GM18951 (cell line): ENCODE results near the gene DNPH1.

ENCODE experiments used
- POLR2A ChIP-seq: IDR thresholded peaks from 4 replicates; pipeline ENCODE4 v1.6.1; 2011; ENCODE audit warnings: mild to moderate bottlenecking; ENCODE audit not compliant: insufficient read length, insufficient read depth; ENCODE audit errors: extremely low read depth
- in situ Hi-C: fragments of 300-500 bp; cut with MboI; formaldehyde crosslinking; loops from one replicate; pipeline ENCODE4 v1.12.0; 2022; ENCODE audit warnings: low sequenced_read_pairs, mixed read lengths, inconsistent platforms; ENCODE audit not compliant: unreplicated experiment

The DNPH1 gene

DNA sequence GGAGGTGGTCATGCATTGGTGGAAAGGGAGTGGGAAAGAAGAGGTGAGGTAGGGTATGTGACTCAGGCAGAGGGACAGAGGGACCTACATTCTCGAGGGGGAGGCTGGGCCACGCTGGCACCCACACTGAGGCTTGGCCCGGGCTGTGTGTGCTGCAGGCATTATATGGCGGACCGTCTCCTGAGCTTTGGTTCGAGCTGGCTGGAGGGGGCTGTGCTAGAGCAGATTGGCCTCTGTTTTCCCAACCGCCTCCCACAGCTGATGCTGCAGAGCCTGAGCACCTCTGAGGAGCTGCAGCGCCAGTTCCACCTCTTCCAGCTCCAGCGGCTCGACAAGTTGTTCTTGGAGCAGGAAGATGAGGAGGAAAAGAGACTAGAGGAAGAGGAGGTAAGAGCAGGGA, 23.4 kb downstream of the DNPH1 start:
- in situ Hi-C loops = no loop called here

DNA sequence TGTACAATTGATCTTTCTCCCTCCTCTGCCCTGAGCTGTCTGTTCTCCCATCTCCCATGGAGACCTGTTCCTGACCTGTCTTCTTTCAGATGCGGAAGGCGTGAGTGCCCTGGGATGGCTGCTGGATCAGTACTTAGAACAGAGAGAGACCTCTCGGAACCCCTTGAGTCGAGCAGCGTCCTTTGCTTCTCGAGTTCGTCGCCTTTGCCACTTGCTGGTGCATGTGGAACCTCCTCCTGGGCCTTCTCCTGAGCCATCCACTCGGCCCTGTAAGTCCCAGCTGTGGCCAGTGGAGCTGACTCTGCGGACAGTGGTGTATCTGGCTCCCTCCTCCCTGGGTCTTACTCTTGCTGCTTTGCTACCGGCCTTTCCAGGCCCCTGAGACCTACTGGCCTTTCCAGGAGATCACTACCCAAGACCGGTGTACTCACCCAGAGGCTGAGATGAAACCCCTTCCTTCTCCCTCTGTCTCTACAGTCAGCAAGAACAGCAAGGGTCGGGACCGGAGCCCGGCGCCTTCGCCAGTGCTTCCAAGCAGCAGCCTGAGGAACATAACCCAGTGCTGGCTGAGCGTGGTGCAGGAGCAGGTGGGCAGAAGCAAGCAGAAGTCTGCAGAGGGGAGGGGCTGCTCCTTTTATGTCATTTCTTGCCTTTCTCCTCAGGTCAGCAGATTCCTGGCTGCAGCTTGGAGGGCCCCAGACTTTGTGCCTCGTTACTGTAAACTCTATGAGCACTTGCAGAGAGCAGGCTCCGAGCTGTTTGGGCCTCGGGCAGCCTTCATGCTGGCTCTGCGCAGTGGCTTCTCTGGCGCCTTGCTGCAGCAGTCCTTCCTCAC, 24.8 kb downstream of the DNPH1 start:
- in situ Hi-C loops = no loop called here
- TF ChIP-seq POLR2A = no peak

More for the DNA sequence above, 23.4 kb downstream of the DNPH1 start:
- no peak for TF ChIP-seq POLR2A

DNA sequence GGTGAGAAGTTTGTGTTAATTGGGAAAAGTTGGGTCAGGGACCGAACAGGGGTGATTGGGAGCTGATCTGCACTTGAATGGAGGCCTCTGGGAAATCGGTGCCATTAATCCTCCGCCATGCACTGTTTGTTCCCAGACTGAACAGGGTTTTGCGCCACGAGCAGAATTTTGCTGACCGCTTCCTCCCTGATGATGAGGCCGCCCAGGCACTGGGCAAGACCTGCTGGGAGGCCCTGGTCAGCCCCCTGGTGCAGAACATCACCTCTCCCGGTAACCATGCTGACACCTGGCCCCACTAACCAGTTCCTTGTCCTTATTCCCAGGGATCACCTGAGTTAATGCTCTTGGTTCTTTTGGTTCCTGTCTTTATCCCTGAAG, 25.6 kb downstream of the DNPH1 start:
- TF ChIP-seq POLR2A = no peak
- in situ Hi-C loops = no loop called here

DNA sequence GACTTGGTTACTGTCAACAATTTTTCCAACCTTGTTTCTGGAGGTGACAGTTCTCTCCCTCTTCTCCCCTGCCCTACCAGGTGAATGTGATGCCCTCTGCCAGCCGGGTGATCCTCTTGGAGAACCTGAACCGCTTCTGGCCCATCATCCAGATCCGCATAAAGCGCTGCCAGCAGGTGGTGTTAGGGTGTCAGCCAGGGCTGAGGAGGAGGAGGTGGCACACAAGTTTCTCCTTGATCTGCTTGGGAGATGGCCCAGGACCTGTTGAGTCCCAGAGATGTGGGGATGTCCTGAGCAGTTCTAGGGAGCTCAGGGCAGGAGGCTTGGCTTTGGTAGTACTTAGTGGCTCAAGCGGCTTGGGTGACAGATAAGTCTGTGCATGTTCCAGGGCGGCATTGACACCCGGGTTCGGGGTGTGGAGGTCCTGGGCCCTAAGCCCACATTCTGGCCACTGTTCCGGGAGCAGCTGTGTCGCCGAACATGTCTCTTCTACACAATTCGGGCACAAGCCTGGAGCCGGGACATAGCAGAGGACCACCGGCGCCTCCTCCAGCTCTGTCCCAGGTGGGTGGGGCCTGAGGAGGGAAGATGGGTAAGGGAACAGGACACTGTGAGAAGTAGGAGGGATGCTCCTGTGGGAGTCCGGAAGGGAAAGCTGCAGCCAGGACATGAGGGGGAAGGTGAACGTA, 26.1 kb downstream of the DNPH1 start:
- in situ Hi-C loops = no loop called here
- TF ChIP-seq POLR2A = no peak

DNA sequence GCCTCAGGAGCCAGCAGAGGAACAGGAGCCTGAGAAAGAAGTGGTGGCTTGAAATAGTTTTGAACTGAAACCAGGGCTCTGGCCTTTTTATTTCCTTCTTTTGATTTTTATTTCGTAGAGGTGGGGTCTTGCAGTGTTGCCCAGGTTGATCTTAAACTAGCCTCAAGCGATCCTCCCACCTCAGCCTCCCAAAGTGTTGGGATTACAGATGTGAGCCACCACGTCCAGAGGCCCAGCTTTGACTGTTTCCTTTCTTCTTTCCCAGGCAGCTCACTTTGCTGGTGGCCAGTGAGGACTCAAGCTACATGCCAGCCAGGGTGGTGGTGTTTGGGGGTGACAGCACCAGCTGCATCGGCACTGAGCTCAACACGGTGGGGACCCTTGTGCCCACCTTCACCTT, 26.8 kb downstream of the DNPH1 start:
- no peak for TF ChIP-seq POLR2A
- in situ Hi-C loops = no loop called here

DNA sequence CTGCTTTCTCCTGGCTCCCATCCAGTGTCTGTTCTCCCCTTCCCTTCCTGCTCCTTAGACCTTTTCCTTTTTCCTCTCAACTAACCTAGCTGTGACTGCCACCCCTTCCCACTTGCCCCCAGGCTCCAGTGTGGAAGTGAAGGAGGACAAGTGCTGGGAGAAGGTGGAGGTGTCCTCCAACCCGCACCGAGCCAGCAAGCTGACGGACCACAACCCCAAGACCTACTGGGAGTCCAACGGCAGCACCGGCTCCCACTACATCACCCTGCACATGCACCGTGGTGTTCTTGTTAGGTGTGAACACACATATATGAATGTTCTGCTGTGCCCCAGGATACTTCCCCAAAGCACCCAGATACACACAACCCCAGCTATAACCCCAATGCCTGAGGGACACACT, 28.7 kb downstream of the DNPH1 start:
- in situ Hi-C loops = no loop called here
- no peak for TF ChIP-seq POLR2A

DNA sequence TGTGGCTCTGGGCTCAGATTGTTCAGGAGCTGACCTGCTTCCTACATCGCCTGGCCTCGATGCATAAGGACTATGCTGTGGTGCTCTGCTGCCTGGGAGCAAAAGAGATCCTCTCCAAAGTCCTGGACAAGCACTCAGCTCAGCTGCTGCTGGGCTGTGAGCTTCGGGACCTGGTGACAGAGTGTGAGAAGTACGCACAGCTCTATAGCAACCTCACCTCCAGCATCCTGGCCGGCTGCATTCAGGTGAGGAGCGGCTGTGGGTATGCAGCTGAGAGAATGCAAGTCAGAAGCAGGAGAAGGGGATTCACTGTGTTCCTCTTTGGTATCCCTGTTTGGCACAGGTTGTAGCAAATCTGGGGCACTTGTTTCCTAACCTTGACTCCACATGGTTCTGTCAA, 29.4 kb downstream of the DNPH1 start:
- in situ Hi-C loops = no loop called here
- TF ChIP-seq POLR2A = no peak

DNA sequence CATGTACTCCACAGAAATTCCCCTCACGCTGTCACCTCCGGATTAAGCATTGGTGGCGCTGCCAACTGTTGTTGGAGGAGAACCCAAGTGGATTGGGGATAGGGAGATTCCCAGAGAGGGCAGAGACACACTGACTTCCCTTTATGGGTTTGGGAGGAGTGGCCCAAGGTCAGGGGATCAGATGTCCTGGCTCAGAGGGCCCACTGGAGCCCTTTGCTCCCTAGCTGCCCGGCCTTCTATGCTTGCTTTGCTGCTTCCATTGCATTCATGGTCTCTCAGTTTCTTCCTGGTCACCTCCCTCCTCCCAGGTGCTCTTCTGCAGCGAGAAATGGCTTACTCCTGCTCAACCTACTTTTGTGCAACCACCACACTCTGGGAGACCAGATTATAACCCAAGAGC, 32.9 kb downstream of the DNPH1 start:
- no peak for TF ChIP-seq POLR2A
- in situ Hi-C loops = no loop called here

DNA sequence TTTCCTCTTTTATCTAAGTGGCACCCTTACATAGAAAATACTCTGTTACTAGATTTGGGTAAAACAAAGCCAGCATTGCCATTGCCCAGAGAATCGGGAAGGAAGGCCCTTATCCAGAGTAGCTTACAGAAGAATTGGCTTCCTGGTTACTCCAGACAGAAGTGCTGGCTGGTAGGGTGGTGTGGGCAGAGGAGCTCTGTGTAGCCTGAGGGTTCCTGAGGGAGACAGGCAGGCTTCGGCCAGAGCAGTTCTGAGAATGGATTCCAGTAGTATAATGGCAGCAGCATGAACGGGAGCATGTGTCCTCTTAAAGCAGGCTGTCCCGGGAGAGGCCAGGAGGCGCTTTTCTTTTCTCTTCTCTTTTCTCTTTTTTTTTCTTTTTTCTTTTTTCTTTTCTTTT, 35.4 kb downstream of the DNPH1 start:
- TF ChIP-seq POLR2A = no peak
- in situ Hi-C loops = no loop called here

DNA sequence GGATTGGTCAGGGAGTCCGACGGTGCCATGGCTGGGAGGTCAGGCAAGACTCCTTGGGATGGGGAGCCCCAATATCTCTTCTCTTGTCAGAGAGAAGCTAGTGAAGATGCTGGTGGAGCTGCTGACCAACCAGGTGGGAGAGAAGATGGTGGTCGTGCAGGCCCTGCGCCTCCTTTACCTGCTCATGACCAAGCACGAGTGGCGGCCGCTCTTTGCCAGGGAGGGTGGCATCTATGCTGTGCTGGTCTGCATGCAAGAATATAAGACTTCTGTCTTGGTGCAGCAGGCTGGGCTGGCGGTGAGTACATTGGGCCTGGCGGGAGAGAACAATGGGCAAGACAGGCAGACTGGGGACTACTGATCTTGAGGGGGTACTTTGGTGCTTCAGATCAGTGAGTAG, 36.4 kb downstream of the DNPH1 start:
- TF ChIP-seq POLR2A = no peak
- in situ Hi-C loops = no loop called here

DNA sequence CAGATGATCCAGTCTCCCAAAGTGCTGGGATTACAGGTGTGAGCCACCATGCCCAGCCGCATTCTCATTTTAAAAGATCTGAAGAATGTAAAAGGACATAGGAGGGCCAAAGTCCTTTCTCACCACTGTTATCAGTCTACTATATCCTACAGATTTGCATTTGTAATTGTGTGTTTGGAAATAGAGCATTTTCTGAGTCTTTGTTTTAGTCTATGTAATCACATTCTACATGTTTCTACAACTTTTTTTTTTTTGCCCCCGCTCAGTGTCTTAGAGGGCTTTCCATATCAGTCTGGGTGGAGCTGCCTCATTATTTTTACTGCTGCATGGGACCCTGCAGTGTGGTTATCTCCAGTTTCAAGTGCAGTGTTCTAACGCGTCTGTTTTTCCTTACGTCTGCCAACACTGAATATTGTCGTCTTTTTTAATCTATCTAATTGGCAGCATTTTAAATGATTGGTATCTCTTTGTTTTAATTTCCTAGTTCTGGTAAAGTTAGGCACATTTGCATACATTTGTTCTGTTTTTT, 39.4 kb downstream of the DNPH1 start:
- in situ Hi-C loops = no loop called here
- TF ChIP-seq POLR2A = no peak

DNA sequence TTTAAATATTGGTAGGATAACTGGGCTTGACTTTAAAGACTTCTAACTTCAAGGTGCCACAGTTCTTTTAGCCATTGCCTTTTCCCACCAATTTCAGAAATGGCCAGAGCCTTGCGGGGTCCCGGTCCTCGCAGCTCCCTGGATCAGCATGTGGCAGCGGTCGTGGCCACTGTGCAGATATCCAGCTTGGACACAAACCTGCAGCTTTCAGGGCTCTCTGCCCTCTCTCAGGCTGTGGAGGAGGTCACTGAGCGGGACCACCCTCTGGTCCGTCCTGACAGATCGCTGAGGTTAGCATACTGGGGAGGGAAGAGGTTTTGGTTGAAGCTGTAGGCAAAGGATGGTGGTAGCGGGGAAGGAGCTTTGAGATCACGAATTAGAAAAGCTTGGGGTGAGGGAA, 40.9 kb downstream of the DNPH1 start:
- no peak for TF ChIP-seq POLR2A
- in situ Hi-C loops = no loop called here

DNA sequence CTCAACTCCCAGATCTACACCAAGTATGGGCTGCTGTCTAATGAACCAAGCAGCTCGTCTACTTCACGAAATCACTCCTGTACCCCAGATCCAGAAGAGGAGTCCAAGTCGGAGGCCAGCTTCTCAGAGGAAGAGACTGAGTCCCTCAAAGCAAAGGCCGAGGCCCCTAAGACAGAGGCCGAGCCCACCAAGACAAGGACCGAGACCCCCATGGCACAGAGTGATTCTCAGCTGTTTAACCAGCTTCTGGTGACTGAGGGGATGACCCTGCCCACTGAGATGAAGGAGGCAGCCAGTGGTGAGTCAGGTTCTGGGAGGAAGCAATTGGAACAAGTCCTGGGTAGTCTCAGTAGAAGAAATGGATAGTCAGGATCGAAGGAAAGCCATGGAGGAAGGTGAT, 41.5 kb downstream of the DNPH1 start:
- TF ChIP-seq POLR2A = no peak
- in situ Hi-C loops = no loop called here

DNA sequence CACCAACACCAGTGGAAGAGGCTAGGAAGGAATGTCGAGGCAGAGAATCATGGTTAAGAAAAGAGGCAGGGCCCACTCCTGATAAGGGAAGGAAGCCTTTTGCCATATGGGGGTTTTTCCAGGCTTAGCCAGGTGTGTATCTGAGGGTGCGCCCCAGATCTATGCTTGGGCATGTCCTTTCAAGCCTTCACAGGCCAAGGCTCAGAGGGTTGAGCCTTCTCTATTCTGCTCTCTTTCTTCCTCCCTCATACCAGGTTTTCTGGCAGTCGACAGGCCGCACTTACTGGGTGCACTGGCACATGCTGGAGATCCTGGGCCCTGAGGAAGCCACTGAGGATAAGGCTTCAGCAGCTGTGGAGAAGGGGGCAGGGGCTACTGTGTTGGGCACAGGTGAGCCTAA, 42.6 kb downstream of the DNPH1 start:
- no peak for TF ChIP-seq POLR2A
- in situ Hi-C loops = no loop called here
